Stimulated activated CD8-positive, alpha-beta memory T cell treated with anti-CD3 and anti-CD28 coated beads, Interleukin-4, amount 100 ng/mL, for 24 hours (primary cell): ENCODE data around the gene SRP68.
A peak's percentile ranks its signal among the peaks of the same experiment; 100 is the strongest.

Experiments used
- DNase-seq: peaks from one replicate; pipeline ENCODE4 v3.0.0-alpha.2; 2020; ENCODE audit warnings: low read depth

Gene SRP68

GRCh38 chr17:76072148-76072858, at the start of gene SRP68:
SRP68 (minus strand) TSS chr17:76072517; CDS start chr17:76072491, 26 bp downstream.
- DNase-seq: peak; percentile 80

DNA sequence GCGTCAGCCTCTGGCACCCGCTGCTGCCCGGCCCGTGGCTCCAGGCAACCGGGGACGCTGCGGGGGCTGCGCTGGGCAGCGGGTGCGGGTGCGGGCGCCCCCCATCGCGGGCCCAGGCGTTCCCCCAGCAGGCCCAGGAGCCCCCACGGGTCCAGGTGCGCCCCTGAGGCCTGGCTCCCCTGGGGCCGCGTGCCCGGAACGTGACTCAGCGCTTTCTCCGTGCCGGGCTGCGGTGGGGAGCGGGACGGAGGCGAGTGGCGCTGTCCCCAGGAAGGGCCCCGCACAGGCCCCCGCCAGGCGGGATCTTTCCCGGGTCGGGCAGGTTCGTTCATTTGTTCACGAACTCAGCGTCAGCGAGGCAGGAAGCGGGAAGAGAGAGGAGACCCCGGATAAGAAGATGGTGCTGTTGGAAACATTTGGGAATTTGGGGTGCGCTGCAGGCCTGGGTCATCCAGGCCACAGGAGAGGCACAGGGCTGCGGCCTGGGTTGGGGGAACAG, 49.7 kb upstream of the SRP68 start:
- DNase-seq: no peak

DNA sequence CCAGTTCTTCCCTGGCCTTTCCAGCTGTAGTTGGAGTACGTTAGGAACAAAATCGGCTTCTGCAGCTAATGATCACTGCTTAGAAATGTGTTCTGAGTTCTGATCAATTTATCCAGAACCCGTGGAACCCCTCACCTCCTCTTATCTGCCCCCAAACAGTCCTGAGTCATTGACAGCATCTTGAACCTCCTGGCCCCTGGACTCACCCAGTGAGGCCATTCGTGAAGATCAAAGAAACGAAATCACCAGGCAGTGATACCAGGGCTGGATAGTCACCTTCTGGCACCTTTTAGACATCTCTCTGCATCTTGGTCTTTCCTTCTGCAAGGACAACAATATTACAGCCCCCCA, 48.3 kb upstream of the SRP68 start:
- DNase-seq: no peak

DNA sequence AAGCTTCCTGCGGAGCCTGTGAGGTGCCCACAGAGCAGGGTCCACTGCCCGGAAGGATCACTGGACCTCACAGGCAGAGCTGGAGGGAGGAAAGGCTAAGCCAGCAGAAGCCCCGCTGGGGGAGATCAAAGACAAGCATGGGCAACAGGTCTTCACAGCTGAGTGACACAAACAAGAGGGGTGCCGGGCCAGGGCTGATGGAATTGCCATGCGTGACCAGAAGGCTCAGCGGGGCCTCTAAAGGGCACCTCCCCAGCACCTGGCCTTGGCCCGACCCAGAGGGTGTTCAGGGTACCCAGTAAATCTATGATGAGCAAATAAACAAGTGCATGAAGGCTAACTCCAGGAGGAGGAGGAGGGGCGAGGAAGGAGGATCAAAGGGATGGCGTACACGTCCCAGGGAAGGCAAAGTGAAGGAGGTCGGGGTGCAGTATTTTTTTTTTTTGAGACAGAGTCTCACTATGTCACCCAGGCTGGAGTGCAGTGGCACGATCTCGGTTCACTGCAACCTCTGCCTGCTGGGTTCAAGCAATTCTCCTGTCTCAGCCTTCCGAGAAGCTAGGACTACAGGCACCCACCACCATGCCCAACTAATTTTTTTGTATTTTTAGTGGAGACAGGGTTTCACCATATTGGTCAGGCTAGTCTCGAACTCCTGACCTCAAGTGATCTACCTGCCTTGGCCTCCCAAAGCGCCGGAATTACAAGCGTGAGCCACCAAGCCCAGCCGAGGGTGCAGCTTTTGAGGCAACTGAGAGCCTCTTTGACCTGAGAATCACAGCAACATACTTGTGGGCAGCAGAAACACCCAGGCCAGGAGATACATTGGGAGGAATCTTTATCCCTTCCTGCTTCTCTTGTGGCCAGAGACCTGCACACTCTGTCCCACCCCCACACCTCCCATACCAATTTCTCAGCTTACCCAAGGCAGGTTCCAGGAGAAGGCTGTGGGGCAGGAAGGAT, 47.4 kb upstream of the SRP68 start:
- no peak for DNase-seq

GRCh38 chr17:76115138-76115754, 42.9 kb upstream of the SRP68 start:
- DNase-seq: no peak

- no peak for DNase-seq
These were observed 39.6 kb upstream of the SRP68 start for GRCh38 chr17:76111956-76112355.

GRCh38 chr17:76107509-76107908, 35.2 kb upstream of the SRP68 start:
- DNase-seq: no peak

DNA sequence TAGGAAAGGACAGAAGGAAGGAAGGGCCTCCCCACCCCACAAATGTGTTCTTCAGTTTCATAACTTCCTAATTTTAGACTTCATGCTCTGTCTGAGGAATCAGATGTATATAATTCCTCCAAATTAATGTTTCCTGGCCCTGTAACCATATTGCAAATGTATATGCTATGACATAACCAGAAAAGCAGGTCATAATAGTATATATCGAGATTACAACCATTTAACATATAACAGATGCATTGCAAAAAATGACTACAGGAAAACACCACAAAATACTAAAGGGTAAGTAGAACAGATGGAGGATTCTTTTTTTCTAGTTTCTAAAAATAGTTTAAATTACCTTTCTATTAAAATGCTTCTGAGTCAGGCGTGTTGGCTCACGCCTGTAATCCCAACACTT, 34.4 kb upstream of the SRP68 start:
- DNase-seq: no peak

DNA sequence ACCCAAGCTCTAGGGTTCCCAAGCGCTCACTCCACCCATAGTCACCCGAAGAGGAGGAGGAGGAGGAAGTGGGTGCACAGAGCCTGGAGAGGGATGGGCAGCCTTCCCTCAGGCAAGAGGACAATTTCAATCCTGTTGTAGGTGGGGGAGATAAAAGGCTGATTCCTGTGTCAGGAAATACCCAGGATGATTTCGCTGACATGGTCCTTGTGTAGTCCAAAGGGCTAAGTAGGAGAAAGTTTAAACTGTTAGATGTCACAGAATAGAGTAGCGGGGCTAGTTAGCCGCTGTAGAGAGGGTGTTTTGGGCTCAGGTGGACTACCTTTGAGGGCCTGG, 32.5 kb upstream of the SRP68 start:
- no peak for DNase-seq

DNA sequence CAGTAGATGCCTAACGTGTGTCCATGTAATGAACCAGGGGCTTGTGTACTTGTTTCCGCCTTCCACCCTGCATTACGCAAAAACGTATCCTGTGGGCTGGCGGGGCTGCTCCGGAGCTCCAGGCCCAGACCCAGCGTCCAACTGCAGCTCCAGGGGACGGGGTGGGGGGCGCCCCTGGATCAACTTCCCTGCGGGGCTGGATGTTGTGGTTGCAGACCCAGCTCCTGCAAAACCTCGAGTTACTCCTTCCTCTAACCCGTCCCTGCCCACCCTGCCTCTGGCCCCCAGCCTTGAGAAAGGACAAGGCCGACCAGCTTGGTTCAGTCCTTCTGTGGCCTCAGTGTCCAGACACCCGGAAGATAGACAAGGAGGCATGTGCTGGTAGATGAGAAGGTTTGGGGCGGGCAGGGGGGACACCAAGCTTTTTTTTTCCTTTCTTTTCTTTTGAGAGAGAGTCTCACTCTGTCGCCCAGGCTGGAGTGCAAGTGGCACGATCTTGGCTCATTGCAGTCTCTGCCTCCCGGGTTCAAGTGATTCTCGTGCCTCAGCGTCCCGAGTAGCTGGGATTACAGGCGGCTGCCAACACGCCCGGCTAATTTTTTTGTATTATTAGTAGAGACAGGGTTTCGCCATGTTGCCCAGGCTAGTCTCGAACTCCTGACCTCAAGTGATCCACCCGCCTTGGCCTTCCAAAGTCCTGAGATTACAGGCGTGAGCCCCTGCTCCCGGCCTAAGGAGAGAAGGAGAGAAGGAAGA, 32.0 kb upstream of the SRP68 start:
- no peak for DNase-seq

DNA sequence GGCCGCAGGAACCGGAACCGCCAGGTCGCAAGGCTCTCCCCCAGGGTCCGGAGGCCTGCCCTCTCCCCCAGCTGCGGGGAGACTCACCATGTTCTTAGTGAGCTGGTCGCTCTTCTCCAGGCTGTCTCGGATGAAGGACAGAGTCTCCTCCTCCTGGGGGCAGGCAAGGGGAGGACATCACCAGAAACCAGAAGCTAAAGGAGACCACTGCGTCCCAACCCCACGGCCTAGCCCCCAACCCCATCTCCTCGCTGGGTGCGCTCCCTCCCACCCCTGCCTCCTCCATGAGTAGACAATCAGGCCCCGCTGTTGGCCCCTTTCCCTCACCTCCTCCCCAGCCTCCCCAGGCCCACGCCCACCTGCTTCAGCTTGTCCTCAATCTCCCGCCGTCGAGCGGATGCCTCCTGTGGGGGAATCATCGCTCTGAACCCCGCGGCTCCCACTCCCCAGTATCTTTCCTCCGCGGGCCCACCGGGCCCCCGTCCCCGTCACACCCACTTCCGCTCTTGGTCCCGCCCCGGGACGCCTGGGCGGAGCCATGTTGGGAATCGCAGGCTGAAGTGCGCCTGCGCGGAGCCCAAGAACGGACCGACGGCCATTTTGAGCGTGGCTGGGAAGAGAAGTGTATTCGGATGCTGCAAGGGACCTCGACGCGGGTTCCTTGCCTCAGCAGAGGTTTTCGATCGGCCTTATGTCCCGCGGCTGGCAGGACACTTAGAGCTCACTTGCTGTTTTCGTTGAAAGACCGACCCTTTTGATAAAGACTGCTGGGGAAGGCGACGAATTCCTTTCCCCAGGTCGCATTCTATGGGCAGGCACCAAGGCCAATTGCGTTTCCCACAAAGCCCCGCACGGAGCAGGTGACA, 31.2 kb upstream of the SRP68 start, which contains the start of gene EXOC7:
EXOC7 (minus strand) TSS at position 514 of the 866 bp plus-strand sequence; CDS start at position 419, 95 bp downstream.
- DNase-seq: peak; percentile 85

DNA sequence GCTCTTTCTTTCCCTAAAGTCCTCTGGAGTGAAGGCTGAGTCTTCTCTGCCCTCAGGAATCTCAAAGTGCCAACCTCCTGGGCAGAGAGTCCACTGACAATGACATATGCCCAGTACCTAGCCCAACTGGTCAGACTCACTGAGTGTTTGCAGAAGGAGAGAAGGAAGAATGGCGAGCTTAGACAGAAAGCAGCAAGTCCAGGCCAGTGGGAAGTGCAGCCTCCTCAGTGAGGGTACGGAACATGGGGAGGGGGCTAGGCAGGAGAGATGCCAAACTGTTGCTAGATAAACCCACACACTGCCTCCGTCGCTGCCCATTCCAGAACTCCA, 30.6 kb upstream of the SRP68 start:
- no peak for DNase-seq

- no peak for DNase-seq
These were observed 25.5 kb upstream of the SRP68 start for GRCh38 chr17:76097716-76098295.

DNA sequence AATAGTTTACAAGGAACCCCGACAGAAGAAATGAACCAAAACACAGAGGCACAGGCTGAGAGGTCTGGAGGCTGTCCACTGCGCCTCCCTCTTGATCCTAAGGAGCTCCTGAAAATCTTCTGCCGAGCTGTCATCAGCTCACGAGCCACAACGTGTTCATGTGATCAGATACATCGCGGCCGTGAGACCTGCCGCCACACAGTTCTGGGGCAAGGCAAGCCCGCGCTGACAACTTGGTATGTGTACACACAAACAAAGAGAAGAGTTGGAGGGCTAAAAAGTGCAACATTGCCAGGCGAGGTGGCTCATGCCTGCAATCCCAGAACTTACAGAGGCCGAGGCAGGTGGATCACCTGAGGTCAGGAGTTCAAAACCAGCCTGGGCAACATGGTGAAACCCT, 23.6 kb upstream of the SRP68 start:
- no peak for DNase-seq

DNA sequence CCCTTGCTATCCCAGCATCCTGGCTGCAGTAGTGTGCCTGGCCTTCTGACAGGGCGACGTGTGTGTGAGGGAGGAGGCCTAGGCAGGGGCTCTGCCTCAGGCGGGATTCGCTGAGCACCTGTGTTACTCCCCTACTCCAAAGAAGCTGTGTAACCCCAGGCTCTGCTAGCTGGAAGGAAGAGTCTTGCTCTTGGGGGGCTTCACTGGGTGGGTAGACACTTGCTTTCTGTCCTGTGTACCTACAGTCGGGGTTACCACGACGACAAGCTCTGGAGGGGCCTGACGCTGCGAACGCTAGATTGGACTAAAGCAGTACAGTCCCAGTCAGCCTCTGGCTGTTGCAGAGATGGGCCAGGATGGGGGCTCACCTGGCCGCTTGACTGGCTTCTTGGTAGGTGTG, 21.7 kb upstream of the SRP68 start:
- DNase-seq: no peak

- DNase-seq: no peak
These were observed 20.5 kb upstream of the SRP68 start for GRCh38 chr17:76092526-76093413.

GRCh38 chr17:76091526-76092286, 19.4 kb upstream of the SRP68 start:
- DNase-seq: no peak

DNA sequence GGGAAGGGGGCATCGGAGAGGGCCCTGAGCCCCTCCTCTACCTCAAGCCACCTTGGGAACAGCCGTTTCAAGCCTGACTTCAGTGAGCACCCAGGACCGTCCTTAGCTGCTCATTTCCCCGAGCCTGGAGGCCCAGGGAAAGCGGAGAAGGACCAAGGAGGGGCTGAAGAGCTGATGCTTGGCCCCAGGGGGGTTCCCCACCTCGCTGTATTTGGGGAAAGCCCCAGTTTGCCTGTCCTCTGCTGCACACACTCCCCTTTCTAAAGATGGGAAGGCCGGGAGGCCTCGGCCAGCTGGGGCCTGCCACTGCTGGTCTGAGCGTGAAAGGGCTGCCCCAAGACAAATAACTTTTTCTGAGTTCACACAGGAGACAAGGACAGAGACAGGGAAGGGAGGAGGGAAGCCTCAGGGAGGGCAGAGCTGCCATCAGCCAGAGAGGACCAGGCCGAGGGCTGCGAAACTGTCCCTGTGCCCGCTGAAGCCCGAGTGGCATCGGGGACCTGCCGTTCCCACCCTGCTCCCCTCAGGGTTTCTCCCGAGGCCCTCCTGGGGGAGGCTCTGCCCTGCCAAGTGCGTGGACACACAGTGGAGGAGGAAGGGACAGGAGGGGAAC, 18.3 kb upstream of the SRP68 start:
- DNase-seq: no peak
